SK-N-SH (cell line): Measurements from ENCODE around the gene KDM2A. TPM values are rescaled to one million over a fixed set of nuclear protein-coding genes. Genes with fewer than 3 reads are reported as not detected.
A peak's percentile ranks its signal among the peaks of the same experiment; 100 is the strongest.

Source experiments
- CTCF ChIA-PET: fragments of 300-600, 350-600 bp; formaldehyde crosslinking; extraction: SDS; loops from one replicate; lab custom pipeline; 2021; lab: Yijun Ruan, JAX
- POLR2A ChIA-PET: fragments of 350-600 bp; sonication (Branson Sonifier 250); formaldehyde crosslinking; extraction: SDS; loops from one replicate; lab custom pipeline; 2020; ENCODE audit warnings: antibody characterized with exemption, inconsistent platforms; lab: Yijun Ruan, JAX
- DNase-seq: peaks from one replicate; pipeline ENCODE4 v3.0.0; 2012
- H2AFZ ChIP-seq: fragments of 200-600 bp; sonication (generic); 2 replicates; pipeline ENCODE4 v1.8.1; 2016; ENCODE audit warnings: antibody characterized with exemption, mild to moderate bottlenecking, low read depth
- H3F3A ChIP-seq: fragments of 200-600 bp; sonication (generic); replicated peaks from 2 replicates; pipeline ENCODE3; 2016; ENCODE audit warnings: antibody characterized with exemption, mild to moderate bottlenecking; ENCODE audit not compliant: insufficient read depth
- H3K27ac ChIP-seq, 2 experiments: fragments of 200-500 bp in 1 of 2; fragments of 200-600 bp in 1 of 2; sonication (Bioruptor generic) in 1 of 2; sonication (generic), shearing (Covaris generic) in 1 of 2; 2 replicates each; pipeline versions ENCODE4 v1.5.1 to v1.6.1; 2014 to 2016; ENCODE audit warnings: low read depth in 2 of 2, inconsistent platforms in 1 of 2, low read length in 1 of 2, mild to moderate bottlenecking in 1 of 2, mixed read lengths in 1 of 2
- H3K27me3 ChIP-seq: fragments of 200-600 bp; sonication (generic), shearing (Covaris generic); 2 replicates; pipeline ENCODE4 v1.6.1; 2016; ENCODE audit warnings: mixed run types; ENCODE audit not compliant: insufficient read depth
- H3K36me3 ChIP-seq, 2 experiments: fragments of 200-500 bp in 1 of 2; fragments of 200-600 bp in 1 of 2; sonication (Bioruptor generic) in 1 of 2; sonication (generic) in 1 of 2; replicated peaks in 1 of 2; 2 replicates each; pipeline versions ENCODE3 to v1.5.1; 2014 to 2016; ENCODE audit warnings: low read length in 1 of 2, mild to moderate bottlenecking in 1 of 2; ENCODE audit not compliant: insufficient read depth in 2 of 2, control insufficient read depth in 1 of 2
- H3K4me1 ChIP-seq, 2 experiments: fragments of 200-500 bp in 1 of 2; fragments of 200-600 bp in 1 of 2; sonication (Bioruptor generic) in 1 of 2; sonication (generic), shearing (Covaris generic) in 1 of 2; 2 replicates each; pipeline versions ENCODE4 v1.5.1 to v1.6.1; 2014 to 2016; ENCODE audit warnings: low read depth in 1 of 2, low read length in 1 of 2, mixed run types in 1 of 2; ENCODE audit not compliant: insufficient read depth in 2 of 2, control insufficient read depth in 1 of 2
- H3K4me2 ChIP-seq: fragments of 200-600 bp; sonication (generic), shearing (Covaris generic); 2 replicates; pipeline ENCODE4 v1.6.1; 2017; ENCODE audit warnings: mixed run types
- H3K4me3 ChIP-seq, 2 experiments: fragments of 200-500 bp in 1 of 2; fragments of 200-600 bp in 1 of 2; sonication (Bioruptor generic) in 1 of 2; sonication (generic), shearing (Covaris generic) in 1 of 2; 2 replicates each; pipeline versions ENCODE4 v1.5.1 to v1.8.1; 2014 to 2016; ENCODE audit warnings: low read depth in 2 of 2, inconsistent platforms in 1 of 2, low read length in 1 of 2, mild to moderate bottlenecking in 1 of 2, mixed read lengths in 1 of 2, moderate library complexity in 1 of 2
- H3K79me2 ChIP-seq: fragments of 200-600 bp; sonication (generic); 2 replicates; pipeline ENCODE4 v1.8.1; 2017; ENCODE audit warnings: mild to moderate bottlenecking; ENCODE audit not compliant: insufficient read depth
- H3K9ac ChIP-seq: fragments of 200-600 bp; sonication (generic); 2 replicates; pipeline ENCODE4 v1.6.1; 2017; ENCODE audit warnings: mixed run types
- H3K9me2 ChIP-seq: fragments of 200-600 bp; sonication (generic); 2 replicates; pipeline ENCODE4 v1.6.1; 2017; ENCODE audit warnings: mixed run types
- H3K9me3 ChIP-seq: fragments of 200-600 bp; sonication (generic); 2 replicates; pipeline ENCODE4 v1.6.1; 2017; ENCODE audit warnings: mixed run types, mild to moderate bottlenecking, moderate library complexity
- H4K20me1 ChIP-seq: fragments of 200-600 bp; sonication (generic); 2 replicates; pipeline ENCODE4 v1.6.1; 2017; ENCODE audit warnings: mild to moderate bottlenecking, mixed run types; ENCODE audit not compliant: insufficient read depth
- GATA2 ChIP-seq: sonication (generic); formaldehyde crosslinking; IDR thresholded peaks from 2 replicates; pipeline ENCODE4 v1.5.0; 2020; ENCODE audit warnings: mild to moderate bottlenecking, missing genetic modification reagents
- JUND ChIP-seq: IDR thresholded peaks from 2 replicates; pipeline ENCODE4 v1.4.0; 2012
- MEF2A ChIP-seq: IDR thresholded peaks from 2 replicates; pipeline ENCODE4 v1.4.0; 2012; ENCODE audit warnings: low read depth, borderline replicate concordance
- MXI1 ChIP-seq: IDR thresholded peaks from 2 replicates; pipeline ENCODE4 v1.6.1; 2012; ENCODE audit warnings: mild to moderate bottlenecking, low read depth, low read length, improper control_type of control experiment
- NFIC ChIP-seq: IDR thresholded peaks from 2 replicates; pipeline ENCODE4 v1.4.0; 2012; ENCODE audit warnings: borderline replicate concordance
- NRF1 ChIP-seq: IDR thresholded peaks from 2 replicates; pipeline ENCODE4 v1.6.1; 2012; ENCODE audit warnings: low read depth, mild to moderate bottlenecking, low read length
- POLR2AphosphoS5 ChIP-seq: IDR thresholded peaks from 2 replicates; pipeline ENCODE4 v1.6.1; 2012; ENCODE audit warnings: low read depth, low read length
- SIN3A ChIP-seq: IDR thresholded peaks from 2 replicates; pipeline ENCODE4 v1.6.1; 2012; ENCODE audit warnings: low read depth, mild to moderate bottlenecking, low read length, moderate library complexity, borderline replicate concordance
- TAF1 ChIP-seq: IDR thresholded peaks from 2 replicates; pipeline ENCODE4 v1.6.1; 2012; ENCODE audit warnings: low read depth, mild to moderate bottlenecking, low read length, moderate library complexity, borderline replicate concordance
- TCF12 ChIP-seq: IDR thresholded peaks from 2 replicates; pipeline ENCODE4 v1.4.0; 2012
- TEAD4 ChIP-seq: IDR thresholded peaks from 2 replicates; pipeline ENCODE4 v1.4.0; 2012; ENCODE audit warnings: mild to moderate bottlenecking, borderline replicate concordance; ENCODE audit not compliant: insufficient read depth
- WGBS: methylation state at CpG from one replicate; pipeline ENCODE4 v1.1.6; 2017; ENCODE audit warnings: low lambda C conversion rate; 5-methylcytosine and 5-hydroxymethylcytosine counted together
- polyA plus RNA-seq, 3 experiments: library from polyadenylated mRNA; depleted of rRNA; stranded (reverse); fragments of >200 nt; gene quantifications; 2 replicates each; pipeline ENCODE4 v1.2.3, GENCODE V29; 2012
- TF ChIP-seq, protein P1 (sequence below): IDR thresholded peaks from 2 replicates; pipeline ENCODE4; 2012
- TF ChIP-seq, protein P2 (sequence below): fragments of 200-600 bp; sonication (generic); IDR thresholded peaks from 2 replicates; pipeline ENCODE4 v1.6.1; 2017; ENCODE audit warnings: antibody characterized with exemption, mild to moderate bottlenecking, moderate library complexity
- TF ChIP-seq, protein P3 (sequence below): fragments of 150-350 bp; IDR thresholded peaks from 2 replicates; pipeline ENCODE4 v1.6.1; 2016; ENCODE audit warnings: mild to moderate bottlenecking, low read depth, low read length
- TF ChIP-seq, protein P4 (sequence below): IDR thresholded peaks from 2 replicates; pipeline ENCODE4 v1.4.0; 2012; ENCODE audit warnings: low read depth
- TF ChIP-seq, protein P5 (sequence below): IDR thresholded peaks from 2 replicates; pipeline ENCODE4 v1.4.0; 2012; ENCODE audit warnings: low read depth, borderline replicate concordance
- TF ChIP-seq, protein P6 (sequence below): fragments of 150-350 bp; IDR thresholded peaks from 2 replicates; pipeline ENCODE4 v1.6.1; 2017; ENCODE audit warnings: antibody characterized with exemption, low read length, low read depth, borderline replicate concordance

The KDM2A gene
- polyA plus RNA-seq, 1 of the 3 experiments (the other 2 are of a cell fraction), result 28.4 TPM

DNA sequence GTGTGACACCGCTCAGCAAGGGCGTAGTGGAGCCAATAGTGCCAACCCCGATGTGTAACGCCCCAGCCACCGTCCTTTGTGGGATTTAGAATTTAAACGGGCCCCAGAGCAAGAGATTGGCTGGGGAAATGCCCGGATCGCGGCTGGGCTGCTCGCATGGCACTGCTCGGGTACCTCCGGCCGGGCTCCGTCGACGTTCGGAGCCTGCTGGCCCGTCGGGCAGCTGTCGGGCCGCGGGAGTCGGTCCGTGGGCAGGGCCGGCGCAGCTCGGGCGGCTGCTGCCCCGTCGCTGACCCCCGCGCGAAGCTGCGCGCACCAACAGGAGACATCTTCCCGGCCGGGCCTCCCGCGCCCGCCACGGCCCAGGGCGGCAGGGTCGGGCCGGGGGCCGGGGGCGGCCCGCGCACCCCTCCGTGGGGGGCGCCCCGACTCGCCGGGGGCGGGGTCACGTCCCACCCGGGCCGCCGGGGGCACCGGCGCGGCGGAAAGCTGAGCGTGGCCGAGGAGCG is 1.3 kb upstream of the KDM2A start:
- WGBS, result 98% methylated on average over 21 of the region's 65 CpGs
- TF ChIP-seq, protein P1, sequence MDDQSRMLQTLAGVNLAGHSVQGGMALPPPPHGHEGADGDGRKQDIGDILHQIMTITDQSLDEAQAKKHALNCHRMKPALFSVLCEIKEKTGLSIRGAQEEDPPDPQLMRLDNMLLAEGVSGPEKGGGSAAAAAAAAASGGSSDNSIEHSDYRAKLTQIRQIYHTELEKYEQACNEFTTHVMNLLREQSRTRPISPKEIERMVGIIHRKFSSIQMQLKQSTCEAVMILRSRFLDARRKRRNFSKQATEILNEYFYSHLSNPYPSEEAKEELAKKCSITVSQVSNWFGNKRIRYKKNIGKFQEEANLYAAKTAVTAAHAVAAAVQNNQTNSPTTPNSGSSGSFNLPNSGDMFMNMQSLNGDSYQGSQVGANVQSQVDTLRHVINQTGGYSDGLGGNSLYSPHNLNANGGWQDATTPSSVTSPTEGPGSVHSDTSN, result no peak
- TF ChIP-seq, protein P2, sequence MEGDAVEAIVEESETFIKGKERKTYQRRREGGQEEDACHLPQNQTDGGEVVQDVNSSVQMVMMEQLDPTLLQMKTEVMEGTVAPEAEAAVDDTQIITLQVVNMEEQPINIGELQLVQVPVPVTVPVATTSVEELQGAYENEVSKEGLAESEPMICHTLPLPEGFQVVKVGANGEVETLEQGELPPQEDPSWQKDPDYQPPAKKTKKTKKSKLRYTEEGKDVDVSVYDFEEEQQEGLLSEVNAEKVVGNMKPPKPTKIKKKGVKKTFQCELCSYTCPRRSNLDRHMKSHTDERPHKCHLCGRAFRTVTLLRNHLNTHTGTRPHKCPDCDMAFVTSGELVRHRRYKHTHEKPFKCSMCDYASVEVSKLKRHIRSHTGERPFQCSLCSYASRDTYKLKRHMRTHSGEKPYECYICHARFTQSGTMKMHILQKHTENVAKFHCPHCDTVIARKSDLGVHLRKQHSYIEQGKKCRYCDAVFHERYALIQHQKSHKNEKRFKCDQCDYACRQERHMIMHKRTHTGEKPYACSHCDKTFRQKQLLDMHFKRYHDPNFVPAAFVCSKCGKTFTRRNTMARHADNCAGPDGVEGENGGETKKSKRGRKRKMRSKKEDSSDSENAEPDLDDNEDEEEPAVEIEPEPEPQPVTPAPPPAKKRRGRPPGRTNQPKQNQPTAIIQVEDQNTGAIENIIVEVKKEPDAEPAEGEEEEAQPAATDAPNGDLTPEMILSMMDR, result no peak
- TF ChIP-seq NFIC (no peak), SIN3A (no peak), TAF1 (no peak), POLR2AphosphoS5 (no peak), TEAD4 (no peak), JUND (no peak), MEF2A (no peak), TCF12 (no peak), GATA2 (CRISPR knock-in tag) (no peak), MXI1 (no peak), NRF1 (no peak)
- TF ChIP-seq, protein P3, sequence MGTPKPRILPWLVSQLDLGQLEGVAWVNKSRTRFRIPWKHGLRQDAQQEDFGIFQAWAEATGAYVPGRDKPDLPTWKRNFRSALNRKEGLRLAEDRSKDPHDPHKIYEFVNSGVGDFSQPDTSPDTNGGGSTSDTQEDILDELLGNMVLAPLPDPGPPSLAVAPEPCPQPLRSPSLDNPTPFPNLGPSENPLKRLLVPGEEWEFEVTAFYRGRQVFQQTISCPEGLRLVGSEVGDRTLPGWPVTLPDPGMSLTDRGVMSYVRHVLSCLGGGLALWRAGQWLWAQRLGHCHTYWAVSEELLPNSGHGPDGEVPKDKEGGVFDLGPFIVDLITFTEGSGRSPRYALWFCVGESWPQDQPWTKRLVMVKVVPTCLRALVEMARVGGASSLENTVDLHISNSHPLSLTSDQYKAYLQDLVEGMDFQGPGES, result no peak
- TF ChIP-seq, protein P4, sequence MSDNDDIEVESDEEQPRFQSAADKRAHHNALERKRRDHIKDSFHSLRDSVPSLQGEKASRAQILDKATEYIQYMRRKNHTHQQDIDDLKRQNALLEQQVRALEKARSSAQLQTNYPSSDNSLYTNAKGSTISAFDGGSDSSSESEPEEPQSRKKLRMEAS, result no peak
- TF ChIP-seq, protein P5, sequence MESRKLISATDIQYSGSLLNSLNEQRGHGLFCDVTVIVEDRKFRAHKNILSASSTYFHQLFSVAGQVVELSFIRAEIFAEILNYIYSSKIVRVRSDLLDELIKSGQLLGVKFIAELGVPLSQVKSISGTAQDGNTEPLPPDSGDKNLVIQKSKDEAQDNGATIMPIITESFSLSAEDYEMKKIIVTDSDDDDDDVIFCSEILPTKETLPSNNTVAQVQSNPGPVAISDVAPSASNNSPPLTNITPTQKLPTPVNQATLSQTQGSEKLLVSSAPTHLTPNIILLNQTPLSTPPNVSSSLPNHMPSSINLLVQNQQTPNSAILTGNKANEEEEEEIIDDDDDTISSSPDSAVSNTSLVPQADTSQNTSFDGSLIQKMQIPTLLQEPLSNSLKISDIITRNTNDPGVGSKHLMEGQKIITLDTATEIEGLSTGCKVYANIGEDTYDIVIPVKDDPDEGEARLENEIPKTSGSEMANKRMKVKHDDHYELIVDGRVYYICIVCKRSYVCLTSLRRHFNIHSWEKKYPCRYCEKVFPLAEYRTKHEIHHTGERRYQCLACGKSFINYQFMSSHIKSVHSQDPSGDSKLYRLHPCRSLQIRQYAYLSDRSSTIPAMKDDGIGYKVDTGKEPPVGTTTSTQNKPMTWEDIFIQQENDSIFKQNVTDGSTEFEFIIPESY, result no peak
- TF ChIP-seq, protein P6, sequence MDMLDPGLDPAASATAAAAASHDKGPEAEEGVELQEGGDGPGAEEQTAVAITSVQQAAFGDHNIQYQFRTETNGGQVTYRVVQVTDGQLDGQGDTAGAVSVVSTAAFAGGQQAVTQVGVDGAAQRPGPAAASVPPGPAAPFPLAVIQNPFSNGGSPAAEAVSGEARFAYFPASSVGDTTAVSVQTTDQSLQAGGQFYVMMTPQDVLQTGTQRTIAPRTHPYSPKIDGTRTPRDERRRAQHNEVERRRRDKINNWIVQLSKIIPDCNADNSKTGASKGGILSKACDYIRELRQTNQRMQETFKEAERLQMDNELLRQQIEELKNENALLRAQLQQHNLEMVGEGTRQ, result no peak
- TF ChIP-seq, all 33 proteins: peak for 0
- no peak overlapping the region for H3K4me3 ChIP-seq
- CTCF ChIA-PET, result interaction anchor here (2.7 to 4.6 kb wide), 2 partner anchors 10 to 12 kb away, joined by 14 to 15 read pairs; no protein-coding TSS in a partner anchor
- no peaks in the 10 kb centered on the region for H3K9me3 ChIP-seq
- H4K20me1 ChIP-seq, result peaks cover 28% of the 10 kb centered on the region
- peak; percentile 40 for DNase-seq
- peaks cover 0 to under 1% of the 10 kb centered on the region in 2 experiments for H3K36me3 ChIP-seq
- no peak overlapping the region for H3K9ac ChIP-seq
- peaks cover 17% of the 10 kb centered on the region for H3F3A ChIP-seq
- no peaks in the 10 kb centered on the region for H3K27me3 ChIP-seq
- peaks cover 0 to 9% of the 10 kb centered on the region in 2 experiments; a peak in 3 of 4 replicates for H3K4me1 ChIP-seq
- no peaks in the 10 kb centered on the region for H3K9me2 ChIP-seq
- H3K79me2 ChIP-seq, result peaks cover 32% of the 10 kb centered on the region
- H3K4me2 ChIP-seq, result no peak overlapping the region
- H2AFZ ChIP-seq, result no peak overlapping the region
- POLR2A ChIA-PET, result interaction anchor here (1.6 kb wide), 1 partner anchor 480 kb away, joined by 3 read pairs; the partner anchor contains the start of gene RBM4
- peak overlapping the region in 1 of 2 experiments; percentile 36; a peak in 2 of 4 replicates for H3K27ac ChIP-seq
